Smooth muscle cell of the umbilical artery (primary cell): ENCODE measurements around the gene HNMT. TPM values are rescaled to one million over a fixed set of nuclear protein-coding genes. Genes with fewer than 3 reads are reported as not detected.

Experiments used
- total RNA-seq: library from RNA; depleted of rRNA; stranded (reverse); fragments of >200 nt; gene quantifications from 2 replicates; pipeline ENCODE4 v1.2.3, GENCODE V29; 2014

The HNMT gene
- total RNA-seq: 24.9 and 25.7 TPM in 2 replicates

GRCh38 chr2:137964066-137964858 lies at the start of gene HNMT:
HNMT (plus strand) TSS chr2:137964473; CDS start chr2:137964492, 19 bp downstream.

